HCT116 (cell line): ENCODE results near the gene SCN4B. TPM values are rescaled to one million over a fixed set of nuclear protein-coding genes. Genes with fewer than 3 reads are reported as not detected.

ENCODE experiments used
- ATAC-seq: fragments of 200-7000 bp; cut with Tn5 transposase; 2 replicates; pipeline ENCODE4 v1.9.1; 2020; ENCODE audit warnings: mild to moderate bottlenecking, moderate library complexity
- BruUV-seq: library from RNA; stranded (reverse); fragments of 400-500 nt; replicated peaks from 2 replicates; lab custom pipeline; 2021; lab: Mats Ljungman, UMichigan
- CTCF ChIA-PET: fragments of 300-600 bp; sonication (Branson Sonifier 250); formaldehyde crosslinking; loops from one replicate; lab custom pipeline; 2021; ENCODE audit warnings: antibody characterized with exemption; lab: Charles Lee
- POLR2A ChIA-PET: fragments of 300-600, 350-600 bp; sonication (Branson Sonifier 250); formaldehyde crosslinking; loops from one replicate; lab custom pipeline; 2021; ENCODE audit warnings: antibody characterized with exemption; lab: Charles Lee
- RAD21 ChIA-PET, 2 experiments: fragments of 300-600 bp; sonication (Branson Sonifier 250); formaldehyde crosslinking; loops; one replicate each; lab custom pipeline; 2023; ENCODE audit warnings: low total read pairs in 2 of 2; ENCODE audit not compliant: uncharacterized antibody in 2 of 2, unreplicated experiment in 2 of 2, low non-redundant PET in 1 of 2; lab: Charles Lee
- DNase-seq: peaks from one replicate; pipeline ENCODE4 v3.0.0-alpha.2; 2010; ENCODE audit warnings: low read depth, low spot score
- H2AFZ ChIP-seq: fragments of 200-600 bp; shearing (Covaris generic), sonication (generic); 2 replicates; pipeline ENCODE4 v1.6.1; 2017; ENCODE audit warnings: low read depth, mixed run types, mixed read lengths, antibody characterized with exemption, low read length; ENCODE audit not compliant: poor library complexity, severe bottlenecking
- H3K27ac ChIP-seq: 2 replicates; pipeline ENCODE4 v1.5.1; 2012; ENCODE audit warnings: low read depth, low read length
- H3K27me3 ChIP-seq: fragments of 200-600 bp; sonication (generic); 2 replicates; pipeline ENCODE4 v1.6.1; 2016; ENCODE audit warnings: mixed run types, low read length, mixed read lengths; ENCODE audit not compliant: insufficient read depth
- H3K36me3 ChIP-seq, 2 experiments: fragments of 200-500 bp in 1 of 2; fragments of 200-600 bp in 1 of 2; sonication (Bioruptor generic) in 1 of 2; sonication (generic) in 1 of 2; 2 replicates each; pipeline versions ENCODE4 v1.5.1 to v1.6.1; 2014 to 2016; ENCODE audit warnings: low read length in 2 of 2, inconsistent platforms in 1 of 2, mixed read lengths in 1 of 2, mixed run types in 1 of 2; ENCODE audit not compliant: insufficient read depth in 2 of 2, control insufficient read depth in 1 of 2
- H3K4me1 ChIP-seq, 2 experiments: fragments of 200-600 bp in 1 of 2; sonication (generic) in 1 of 2; 2 replicates each; pipeline versions ENCODE4 v1.5.1 to v1.6.1; 2012 to 2017; ENCODE audit warnings: low read length in 2 of 2, inconsistent platforms in 1 of 2, mild to moderate bottlenecking in 1 of 2, mixed read lengths in 1 of 2, mixed run types in 1 of 2, moderate library complexity in 1 of 2; ENCODE audit not compliant: insufficient read depth in 2 of 2, control insufficient read depth in 1 of 2
- H3K4me2 ChIP-seq: fragments of 200-600 bp; sonication (generic); 2 replicates; pipeline ENCODE4 v1.6.1; 2017; ENCODE audit warnings: mixed run types, low read length, mixed read lengths
- H3K4me3 ChIP-seq, 2 experiments: fragments of 200-600 bp in 1 of 2; sonication (generic) in 1 of 2; replicated peaks in 1 of 2; 2 replicates each; pipeline ENCODE4 v1.5.1; 2011 to 2016; ENCODE audit warnings: low read length in 2 of 2, control low read depth in 1 of 2, low read depth in 1 of 2, mild to moderate bottlenecking in 1 of 2, mixed read lengths in 1 of 2, mixed run types in 1 of 2
- H3K79me2 ChIP-seq: fragments of 200-600 bp; sonication (generic); 2 replicates; pipeline ENCODE4 v1.6.1; 2017; ENCODE audit warnings: mild to moderate bottlenecking, mixed run types, low read length, moderate library complexity, mixed read lengths; ENCODE audit not compliant: insufficient read depth
- H3K9ac ChIP-seq: fragments of 200-600 bp; sonication (generic); 2 replicates; pipeline ENCODE4 v1.6.1; 2016; ENCODE audit warnings: low read length, mixed read lengths
- H3K9me2 ChIP-seq: fragments of 200-600 bp; sonication (generic), shearing (Covaris generic); 2 replicates; pipeline ENCODE4 v1.6.1; 2017; ENCODE audit warnings: mixed run types, mild to moderate bottlenecking, moderate library complexity; ENCODE audit not compliant: insufficient read depth
- H3K9me3 ChIP-seq, 2 experiments: fragments of 200-500 bp in 1 of 2; fragments of 200-600 bp in 1 of 2; sonication (Bioruptor generic) in 1 of 2; sonication (generic) in 1 of 2; 2 replicates each; pipeline ENCODE4 v1.6.1; 2014 to 2017; ENCODE audit warnings: low read length in 2 of 2, mixed read lengths in 2 of 2, inconsistent platforms in 1 of 2, low read depth in 1 of 2, mild to moderate bottlenecking in 1 of 2, mixed run types in 1 of 2, moderate library complexity in 1 of 2; ENCODE audit not compliant: control insufficient read depth in 1 of 2, insufficient read depth in 1 of 2
- H4K20me1 ChIP-seq: fragments of 200-600 bp; sonication (generic), shearing (Covaris generic); 2 replicates; pipeline ENCODE4 v1.6.1; 2017; ENCODE audit warnings: mixed run types, mild to moderate bottlenecking, moderate library complexity; ENCODE audit not compliant: insufficient read depth
- CBX3 ChIP-seq: IDR thresholded peaks from 2 replicates; pipeline ENCODE4 v1.6.1; 2012; ENCODE audit warnings: low read depth
- CTCF ChIP-seq, 3 experiments: fragments of 200-600 bp in 1 of 3; sonication (generic) in 1 of 3; IDR thresholded peaks in 2 of 3; conservative IDR thresholded peaks in 1 of 3; 2 replicates each; pipeline ENCODE4 v1.5.1; 2012 to 2017; ENCODE audit warnings: low read depth in 2 of 3, low read length in 2 of 3, antibody characterized with exemption in 1 of 3, borderline replicate concordance in 1 of 3, control low read depth in 1 of 3, mild to moderate bottlenecking in 1 of 3, mixed read lengths in 1 of 3, mixed run types in 1 of 3, moderate library complexity in 1 of 3; ENCODE audit not compliant: insufficient read depth in 1 of 3
- ELF1 ChIP-seq: IDR thresholded peaks from 2 replicates; pipeline ENCODE4 v1.6.1; 2012; ENCODE audit warnings: low read depth, borderline replicate concordance
- EZH2 ChIP-seq: fragments of 200-600 bp; sonication (generic); IDR thresholded peaks from 2 replicates; pipeline ENCODE4 v1.6.1; 2017; ENCODE audit warnings: antibody characterized with exemption, mixed run types
- EZH2phosphoT487 ChIP-seq: fragments of 200-600 bp; IDR thresholded peaks from 2 replicates; pipeline ENCODE4 v1.6.1; 2018; ENCODE audit warnings: antibody characterized with exemption, borderline replicate concordance
- FOSL1 ChIP-seq: IDR thresholded peaks from 2 replicates; pipeline ENCODE4 v1.6.1; 2012; ENCODE audit warnings: low read depth
- MAX ChIP-seq: IDR thresholded peaks from 2 replicates; pipeline ENCODE4 v1.6.1; 2012
- POLR2AphosphoS5 ChIP-seq: IDR thresholded peaks from 2 replicates; pipeline ENCODE4 v1.6.1; 2011; ENCODE audit warnings: mild to moderate bottlenecking, low read depth, low read length, moderate library complexity
- RAD21 ChIP-seq: IDR thresholded peaks from 2 replicates; pipeline ENCODE4 v1.6.1; 2012; ENCODE audit warnings: low read depth, mild to moderate bottlenecking
- SP1 ChIP-seq: IDR thresholded peaks from 2 replicates; pipeline ENCODE4 v1.6.1; 2012; ENCODE audit warnings: low read depth
- TCF7L2 ChIP-seq: IDR thresholded peaks from 2 replicates; pipeline ENCODE4 v1.7.0; 2011; ENCODE audit warnings: borderline replicate concordance, inconsistent platforms; ENCODE audit not compliant: insufficient read depth, insufficient read length; ENCODE audit errors: extremely low read depth
- YY1 ChIP-seq: IDR thresholded peaks from 2 replicates; pipeline ENCODE4 v1.6.1; 2011; ENCODE audit warnings: low read length, low read depth, moderate library complexity, mild to moderate bottlenecking; ENCODE audit not compliant: insufficient replicate concordance; ENCODE audit errors: extremely low read depth
- ZNF274 ChIP-seq: fragments of 200-500 bp; sonication (Bioruptor generic); IDR thresholded peaks from 2 replicates; pipeline ENCODE4 v1.6.1; 2014; ENCODE audit warnings: mild to moderate bottlenecking, low read depth, low read length, inconsistent platforms
- intact Hi-C: fragments of 100-400 bp; cut with micrococcal nuclease; formaldehyde crosslinking; loops from 2 replicates; pipeline ENCODE4 v1.10.0; 2022
- total RNA-seq: library from RNA; stranded (reverse); gene quantifications from one replicate; pipeline ENCODE4 v1.2.1, GENCODE V29; 2021; ENCODE audit not compliant: unreplicated experiment
- TF ChIP-seq, protein P1 (sequence below): IDR thresholded peaks from 2 replicates; pipeline ENCODE4 v1.6.1; 2011; ENCODE audit warnings: mild to moderate bottlenecking, low read length, moderate library complexity; ENCODE audit not compliant: insufficient replicate concordance; ENCODE audit errors: extremely low read depth
- TF ChIP-seq, protein P2 (sequence below): IDR thresholded peaks from 2 replicates; pipeline ENCODE4 v1.6.1; 2012; ENCODE audit warnings: low read depth

SCN4B gene
- total RNA-seq, 1 experiment from 2014 or later, result 0.32 TPM

DNA sequence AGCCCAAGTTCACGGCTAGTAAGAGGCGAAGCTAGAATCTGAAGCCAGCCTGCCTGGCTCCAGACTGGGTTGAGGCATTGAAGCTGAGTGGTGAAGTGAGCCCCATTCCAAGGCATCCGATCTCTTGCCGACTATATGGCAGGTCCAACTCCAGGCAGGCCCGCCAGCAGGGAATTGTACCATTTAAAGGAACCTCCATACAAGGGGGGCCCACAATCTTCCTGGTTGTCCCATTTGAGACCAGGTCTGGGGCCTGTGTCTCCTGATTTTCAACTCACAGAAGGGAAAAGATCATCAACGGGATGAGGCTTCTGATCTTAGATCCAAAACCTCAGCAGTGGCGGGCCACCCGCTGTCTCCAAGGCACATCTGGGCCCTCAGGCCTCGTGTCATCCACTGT lies 19.7 kb upstream of the SCN4B start:
- TF ChIP-seq, protein P1, sequence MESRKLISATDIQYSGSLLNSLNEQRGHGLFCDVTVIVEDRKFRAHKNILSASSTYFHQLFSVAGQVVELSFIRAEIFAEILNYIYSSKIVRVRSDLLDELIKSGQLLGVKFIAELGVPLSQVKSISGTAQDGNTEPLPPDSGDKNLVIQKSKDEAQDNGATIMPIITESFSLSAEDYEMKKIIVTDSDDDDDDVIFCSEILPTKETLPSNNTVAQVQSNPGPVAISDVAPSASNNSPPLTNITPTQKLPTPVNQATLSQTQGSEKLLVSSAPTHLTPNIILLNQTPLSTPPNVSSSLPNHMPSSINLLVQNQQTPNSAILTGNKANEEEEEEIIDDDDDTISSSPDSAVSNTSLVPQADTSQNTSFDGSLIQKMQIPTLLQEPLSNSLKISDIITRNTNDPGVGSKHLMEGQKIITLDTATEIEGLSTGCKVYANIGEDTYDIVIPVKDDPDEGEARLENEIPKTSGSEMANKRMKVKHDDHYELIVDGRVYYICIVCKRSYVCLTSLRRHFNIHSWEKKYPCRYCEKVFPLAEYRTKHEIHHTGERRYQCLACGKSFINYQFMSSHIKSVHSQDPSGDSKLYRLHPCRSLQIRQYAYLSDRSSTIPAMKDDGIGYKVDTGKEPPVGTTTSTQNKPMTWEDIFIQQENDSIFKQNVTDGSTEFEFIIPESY, result no peak
- TF ChIP-seq TCF7L2 (no peak), ELF1 (no peak), FOSL1 (no peak), EZH2 (no peak), SP1 (no peak), ZNF274 (no peak), MAX (no peak), POLR2AphosphoS5 (no peak), YY1 (no peak), CBX3 (no peak), CTCF (IDR thresholded peaks at IDR 0.05 in 2 of 3, conservative IDR thresholded peaks at IDR 0.05 in 1 of 3; ENCODE audit: borderline replicate concordance in 1 of 3, insufficient read depth in 1 of 3, low read depth in 2 of 3, low read length in 2 of 3) (no peak), EZH2phosphoT487 (no peak), RAD21 (no peak)
- TF ChIP-seq, protein P2, sequence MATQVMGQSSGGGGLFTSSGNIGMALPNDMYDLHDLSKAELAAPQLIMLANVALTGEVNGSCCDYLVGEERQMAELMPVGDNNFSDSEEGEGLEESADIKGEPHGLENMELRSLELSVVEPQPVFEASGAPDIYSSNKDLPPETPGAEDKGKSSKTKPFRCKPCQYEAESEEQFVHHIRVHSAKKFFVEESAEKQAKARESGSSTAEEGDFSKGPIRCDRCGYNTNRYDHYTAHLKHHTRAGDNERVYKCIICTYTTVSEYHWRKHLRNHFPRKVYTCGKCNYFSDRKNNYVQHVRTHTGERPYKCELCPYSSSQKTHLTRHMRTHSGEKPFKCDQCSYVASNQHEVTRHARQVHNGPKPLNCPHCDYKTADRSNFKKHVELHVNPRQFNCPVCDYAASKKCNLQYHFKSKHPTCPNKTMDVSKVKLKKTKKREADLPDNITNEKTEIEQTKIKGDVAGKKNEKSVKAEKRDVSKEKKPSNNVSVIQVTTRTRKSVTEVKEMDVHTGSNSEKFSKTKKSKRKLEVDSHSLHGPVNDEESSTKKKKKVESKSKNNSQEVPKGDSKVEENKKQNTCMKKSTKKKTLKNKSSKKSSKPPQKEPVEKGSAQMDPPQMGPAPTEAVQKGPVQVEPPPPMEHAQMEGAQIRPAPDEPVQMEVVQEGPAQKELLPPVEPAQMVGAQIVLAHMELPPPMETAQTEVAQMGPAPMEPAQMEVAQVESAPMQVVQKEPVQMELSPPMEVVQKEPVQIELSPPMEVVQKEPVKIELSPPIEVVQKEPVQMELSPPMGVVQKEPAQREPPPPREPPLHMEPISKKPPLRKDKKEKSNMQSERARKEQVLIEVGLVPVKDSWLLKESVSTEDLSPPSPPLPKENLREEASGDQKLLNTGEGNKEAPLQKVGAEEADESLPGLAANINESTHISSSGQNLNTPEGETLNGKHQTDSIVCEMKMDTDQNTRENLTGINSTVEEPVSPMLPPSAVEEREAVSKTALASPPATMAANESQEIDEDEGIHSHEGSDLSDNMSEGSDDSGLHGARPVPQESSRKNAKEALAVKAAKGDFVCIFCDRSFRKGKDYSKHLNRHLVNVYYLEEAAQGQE, result no peak
- ChIA-PET CTCF (interaction anchor here (0.6 to 2.9 kb wide), 19 partner anchors 8 to 1416 kb away, joined by 3 to 18 read pairs (median 5); partner anchors contain the start of gene SCN4B), RAD21 (interaction anchor here (0.8 to 1.6 kb wide), 6 partner anchors 16 to 139 kb away, joined by 3 to 6 read pairs (median 4); partner anchors contain the start of gene SCN4B (in 1 of the 2)), POLR2A (interaction anchor here (0.8 kb wide), 1 partner anchor 46 kb away, joined by 3 read pairs; no protein-coding TSS in a partner anchor)
- no peak for ATAC-seq
- H3K79me2 ChIP-seq, result no peaks in the 10 kb centered on the region
- intact Hi-C loops, result loop anchor here (5.0 kb wide), 1 partner anchor 365 kb away; no protein-coding TSS in a partner anchor
- no peak overlapping the region for H3K27ac ChIP-seq
- H3K9me3 ChIP-seq, result no peaks in the 10 kb centered on the region
- H3K4me2 ChIP-seq, result no peak overlapping the region
- H2AFZ ChIP-seq, result no peak overlapping the region
- no peaks in the 10 kb centered on the region for H3K27me3 ChIP-seq
- no peaks in the 10 kb centered on the region for H3K9me2 ChIP-seq
- H3K4me1 ChIP-seq, result peaks cover 0 to 7% of the 10 kb centered on the region in 2 experiments; a peak in 1 of 4 replicates
- no TSS peak for BruUV-seq
- H3K36me3 ChIP-seq, result no peaks in the 10 kb centered on the region
- no peaks in the 10 kb centered on the region for H4K20me1 ChIP-seq
- no peak overlapping the region for H3K4me3 ChIP-seq
- H3K9ac ChIP-seq, result no peak overlapping the region
- DNase-seq, result no peak
